HepG2 (cell line): ENCODE data around the gene ENG. TPM values are rescaled to one million over a fixed set of nuclear protein-coding genes. Genes with fewer than 3 reads are reported as not detected.

Experiments
- FIP1L1 ChIP-seq: fragments of 200-400 bp; formaldehyde crosslinking; IDR thresholded peaks from 2 replicates; pipeline ENCODE4 v1.6.1; 2018; ENCODE audit warnings: low read depth, mild to moderate bottlenecking, low read length, moderate library complexity, borderline replicate concordance; ENCODE audit not compliant: insufficient read depth
- GMEB2 ChIP-seq: IDR thresholded peaks from 2 replicates; pipeline ENCODE4 v1.6.1; 2016; ENCODE audit warnings: missing biosample characterization, missing genetic modification reagents, low read depth
- HOXA5 ChIP-seq: sonication (generic); formaldehyde crosslinking; IDR thresholded peaks from 2 replicates; pipeline ENCODE4 v1.4.0; 2020; ENCODE audit warnings: missing genetic modification reagents
- NPAS2 ChIP-seq: sonication (generic); formaldehyde crosslinking; IDR thresholded peaks from 2 replicates; pipeline ENCODE4 v1.8.0; 2022; ENCODE audit warnings: mild to moderate bottlenecking, missing genetic modification reagents, borderline replicate concordance
- ONECUT2 ChIP-seq: sonication (generic); formaldehyde crosslinking; IDR thresholded peaks from 2 replicates; pipeline ENCODE4 v1.4.0; 2020; ENCODE audit warnings: missing genetic modification reagents
- PAF1 ChIP-seq: IDR thresholded peaks from 2 replicates; pipeline ENCODE4 v1.6.1; 2016; ENCODE audit warnings: missing genetic modification reagents, missing compliant biosample characterization
- SCMH1 ChIP-seq: sonication (generic); formaldehyde crosslinking; IDR thresholded peaks from 2 replicates; pipeline ENCODE4 v1.9.0; 2021; ENCODE audit warnings: missing genetic modification reagents, mild to moderate bottlenecking, borderline replicate concordance
- SMC3 ChIP-seq: IDR thresholded peaks from 2 replicates; pipeline ENCODE4 v1.6.1; 2011; ENCODE audit warnings: low read length, improper control_type of control experiment
- ZNF256 ChIP-seq: sonication (generic); formaldehyde crosslinking; conservative IDR thresholded peaks from 2 replicates; pipeline ENCODE4 v1.4.0; 2020; ENCODE audit warnings: missing genetic modification reagents
- ZNF441 ChIP-seq: sonication (generic); formaldehyde crosslinking; IDR thresholded peaks from 2 replicates; pipeline ENCODE4 v1.7.0; 2021; ENCODE audit warnings: missing genetic modification reagents, borderline replicate concordance
- ZNF558 ChIP-seq: sonication (generic); formaldehyde crosslinking; IDR thresholded peaks from 2 replicates; pipeline ENCODE4 v1.9.0; 2022; ENCODE audit warnings: mild to moderate bottlenecking, missing genetic modification reagents, borderline replicate concordance
- ZNF609 ChIP-seq: sonication (generic); formaldehyde crosslinking; IDR thresholded peaks from 2 replicates; pipeline ENCODE4 v1.4.0; 2020; ENCODE audit warnings: mild to moderate bottlenecking, missing genetic modification reagents, borderline replicate concordance
- polyA plus RNA-seq, 8 experiments: library from polyadenylated mRNA; depleted of rRNA in 3 of 8; stranded (reverse) in 7 of 8; unstranded in 1 of 8; fragments of >200 nt; fragmentation: Illumina TruSeq in 4 of 8; extraction: Trizol in 4 of 8; gene quantifications; 2 replicates each; pipeline versions ENCODE4 v1.2.1 to v1.2.3, GENCODE V29; 2011 to 2016; ENCODE audit warnings: low read depth in 4 of 8, missing spikeins in 1 of 8, mixed read lengths in 1 of 8; ENCODE audit not compliant: insufficient read depth in 1 of 8
- total RNA-seq, 5 experiments: library from RNA; depleted of rRNA; stranded (reverse); fragments of >200 nt; fragmentation: Illumina TruSeq; extraction: Trizol; gene quantifications; 2 replicates each; pipeline ENCODE4 v1.2.3, GENCODE V29; 2016; ENCODE audit warnings: low read depth in 1 of 5
- TF ChIP-seq, protein P1 (sequence below), 2 experiments: fragments of 450-650 bp in 1 of 2; sonication (generic) in 1 of 2; formaldehyde crosslinking in 1 of 2; IDR thresholded peaks; 2 replicates each; pipeline versions ENCODE4 v1.6.1 to v1.8.0; 2016 to 2022; ENCODE audit warnings: antibody characterized with exemption in 1 of 2, mild to moderate bottlenecking in 1 of 2, missing genetic modification reagents in 1 of 2

The ENG gene
- total and polyA plus RNA-seq, 2 of the 13 experiments (the other 11 are each of a cell fraction or from before 2014, with no cell fraction given): 0.02 to 1.1 TPM

DNA sequence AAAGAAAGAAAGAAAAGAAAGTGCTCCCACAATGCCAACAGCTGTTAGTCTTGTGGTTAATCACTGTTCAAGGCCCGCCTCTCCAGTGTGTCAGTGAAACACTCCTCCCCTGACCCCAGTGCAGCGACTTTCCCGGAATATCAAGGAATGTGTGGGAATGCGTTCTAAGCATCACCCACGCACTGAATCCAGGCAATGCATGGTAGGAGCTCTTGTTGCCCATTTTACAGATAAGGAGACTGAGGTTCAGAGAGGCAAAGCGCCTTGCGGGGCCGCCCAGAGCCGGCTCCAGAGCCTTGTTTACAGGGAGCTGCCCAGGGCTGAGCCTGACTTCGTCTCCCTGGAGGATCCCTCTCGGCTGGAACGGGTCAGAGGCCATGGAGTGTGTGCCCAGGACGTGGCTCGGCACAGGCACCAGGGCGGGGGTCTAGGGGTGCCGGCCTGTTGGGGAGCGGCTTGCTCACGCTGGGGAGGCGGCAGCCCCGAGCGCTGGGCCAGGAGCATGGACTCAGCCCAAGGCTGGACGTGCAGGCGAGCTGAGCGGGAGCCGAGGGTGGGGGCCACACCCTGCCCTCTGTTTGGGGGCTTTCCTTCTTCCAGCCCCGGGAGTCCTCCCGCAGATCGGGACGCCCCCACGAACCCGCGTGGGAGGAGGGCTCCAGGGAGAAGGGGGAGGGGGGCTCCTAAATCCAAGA is 44.1 kb upstream of the ENG start (continued):
- TF ChIP-seq, protein P1, sequence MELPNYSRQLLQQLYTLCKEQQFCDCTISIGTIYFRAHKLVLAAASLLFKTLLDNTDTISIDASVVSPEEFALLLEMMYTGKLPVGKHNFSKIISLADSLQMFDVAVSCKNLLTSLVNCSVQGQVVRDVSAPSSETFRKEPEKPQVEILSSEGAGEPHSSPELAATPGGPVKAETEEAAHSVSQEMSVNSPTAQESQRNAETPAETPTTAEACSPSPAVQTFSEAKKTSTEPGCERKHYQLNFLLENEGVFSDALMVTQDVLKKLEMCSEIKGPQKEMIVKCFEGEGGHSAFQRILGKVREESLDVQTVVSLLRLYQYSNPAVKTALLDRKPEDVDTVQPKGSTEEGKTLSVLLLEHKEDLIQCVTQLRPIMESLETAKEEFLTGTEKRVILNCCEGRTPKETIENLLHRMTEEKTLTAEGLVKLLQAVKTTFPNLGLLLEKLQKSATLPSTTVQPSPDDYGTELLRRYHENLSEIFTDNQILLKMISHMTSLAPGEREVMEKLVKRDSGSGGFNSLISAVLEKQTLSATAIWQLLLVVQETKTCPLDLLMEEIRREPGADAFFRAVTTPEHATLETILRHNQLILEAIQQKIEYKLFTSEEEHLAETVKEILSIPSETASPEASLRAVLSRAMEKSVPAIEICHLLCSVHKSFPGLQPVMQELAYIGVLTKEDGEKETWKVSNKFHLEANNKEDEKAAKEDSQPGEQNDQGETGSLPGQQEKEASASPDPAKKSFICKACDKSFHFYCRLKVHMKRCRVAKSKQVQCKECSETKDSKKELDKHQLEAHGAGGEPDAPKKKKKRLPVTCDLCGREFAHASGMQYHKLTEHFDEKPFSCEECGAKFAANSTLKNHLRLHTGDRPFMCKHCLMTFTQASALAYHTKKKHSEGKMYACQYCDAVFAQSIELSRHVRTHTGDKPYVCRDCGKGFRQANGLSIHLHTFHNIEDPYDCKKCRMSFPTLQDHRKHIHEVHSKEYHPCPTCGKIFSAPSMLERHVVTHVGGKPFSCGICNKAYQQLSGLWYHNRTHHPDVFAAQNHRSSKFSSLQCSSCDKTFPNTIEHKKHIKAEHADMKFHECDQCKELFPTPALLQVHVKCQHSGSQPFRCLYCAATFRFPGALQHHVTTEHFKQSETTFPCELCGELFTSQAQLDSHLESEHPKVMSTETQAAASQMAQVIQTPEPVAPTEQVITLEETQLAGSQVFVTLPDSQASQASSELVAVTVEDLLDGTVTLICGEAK (IDR thresholded peaks at IDR 0.05): no peak
- TF ChIP-seq, protein P1 (CRISPR knock-in tag; IDR thresholded peaks at IDR 0.05): peak; percentile 36; the same call in 1 of the 2 replicates
- TF ChIP-seq HOXA5: no peak
- TF ChIP-seq NPAS2 (CRISPR knock-in tag): no peak
- TF ChIP-seq SMC3: no peak
- TF ChIP-seq ZNF441 (CRISPR knock-in tag): no peak
- TF ChIP-seq ONECUT2 (CRISPR knock-in tag): no peak
- no peak for TF ChIP-seq GMEB2
- TF ChIP-seq SCMH1: no peak
- peak; percentile 65; the same call in 1 of the 2 replicates for TF ChIP-seq ZNF558 (CRISPR knock-in tag)
- TF ChIP-seq FIP1L1: no peak
- TF ChIP-seq PAF1 (CRISPR knock-in tag): no peak
- TF ChIP-seq ZNF609 (CRISPR knock-in tag): no peak
- TF ChIP-seq ZNF256: no peak; the same call in 1 of the 2 replicates
